H9 (cell line): ENCODE results near the gene PPL. TPM values are rescaled to one million over a fixed set of nuclear protein-coding genes. Genes with fewer than 3 reads are reported as not detected.

ENCODE experiments used
- DNase-seq: peaks from one replicate; pipeline ENCODE4 v3.0.0-alpha.2; 2017
- H2AFZ ChIP-seq: one replicate; pipeline ENCODE4 v1.6.1; 2013; ENCODE audit warnings: mild to moderate bottlenecking, low read length, control low read depth, moderate library complexity
- H2AK5ac ChIP-seq: 2 replicates; pipeline ENCODE4 v1.6.1; 2013; ENCODE audit warnings: low read length, control low read depth, mixed read lengths; ENCODE audit not compliant: insufficient read length
- H2BK120ac ChIP-seq: one replicate; pipeline ENCODE4 v1.6.1; 2013; ENCODE audit warnings: low read depth, mild to moderate bottlenecking, low read length, control low read depth, inconsistent platforms; ENCODE audit not compliant: poor library complexity, severe bottlenecking
- H2BK12ac ChIP-seq: 2 replicates; pipeline ENCODE4 v1.6.1; 2013; ENCODE audit warnings: low read length, control low read depth, mixed read lengths, low read depth; ENCODE audit not compliant: insufficient read length
- H2BK15ac ChIP-seq: 2 replicates; pipeline ENCODE4 v1.6.1; 2013; ENCODE audit warnings: low read depth, low read length, control low read depth
- H2BK20ac ChIP-seq: one replicate; pipeline ENCODE4 v1.6.1; 2013; ENCODE audit warnings: low read depth, mild to moderate bottlenecking, low read length, control low read depth, inconsistent platforms; ENCODE audit not compliant: poor library complexity, severe bottlenecking
- H2BK5ac ChIP-seq: 2 replicates; pipeline ENCODE4 v1.6.1; 2013; ENCODE audit warnings: low read length, control low read depth, mixed read lengths; ENCODE audit not compliant: insufficient read length
- H3K14ac ChIP-seq: 2 replicates; pipeline ENCODE4 v1.6.1; 2013; ENCODE audit warnings: low read length, control low read depth; ENCODE audit not compliant: insufficient read depth
- H3K18ac ChIP-seq: 2 replicates; pipeline ENCODE4 v1.6.1; 2013; ENCODE audit warnings: low read depth, mild to moderate bottlenecking, mixed read lengths, low read length, control low read depth; ENCODE audit not compliant: insufficient read length
- H3K23ac ChIP-seq: 2 replicates; pipeline ENCODE4 v1.6.1; 2013; ENCODE audit warnings: low read length, control low read depth, mixed read lengths, low read depth; ENCODE audit not compliant: insufficient read length
- H3K23me2 ChIP-seq: 2 replicates; pipeline ENCODE4 v1.6.1; 2013; ENCODE audit warnings: low read depth, mild to moderate bottlenecking, mixed read lengths, low read length, control low read depth; ENCODE audit not compliant: insufficient read length, poor library complexity, severe bottlenecking
- H3K27ac ChIP-seq: 2 replicates; pipeline ENCODE4 v1.5.1; 2013; ENCODE audit warnings: low read length, control low read depth, mixed read lengths, low read depth; ENCODE audit not compliant: insufficient read length
- H3K27me3 ChIP-seq: 2 replicates; pipeline ENCODE4 v1.6.1; 2013; ENCODE audit warnings: low read length, control low read depth, inconsistent platforms; ENCODE audit not compliant: insufficient read depth
- H3K4ac ChIP-seq: 2 replicates; pipeline ENCODE4 v1.6.1; 2013; ENCODE audit warnings: low read depth, mild to moderate bottlenecking, control low read depth, inconsistent platforms, low read length, moderate library complexity
- H3K4me1 ChIP-seq: 2 replicates; pipeline ENCODE4 v1.6.1; 2013; ENCODE audit warnings: low read length, control low read depth, inconsistent platforms; ENCODE audit not compliant: insufficient read depth
- H3K4me2 ChIP-seq: 2 replicates; pipeline ENCODE4 v1.6.1; 2013; ENCODE audit warnings: low read length, control low read depth, mixed read lengths; ENCODE audit not compliant: insufficient read length, insufficient read depth
- H3K56ac ChIP-seq: 2 replicates; pipeline ENCODE4 v1.6.1; 2013; ENCODE audit warnings: low read depth, mild to moderate bottlenecking, mixed read lengths, low read length, control low read depth; ENCODE audit not compliant: insufficient read length
- H3K79me1 ChIP-seq: 2 replicates; pipeline ENCODE4 v1.6.1; 2013; ENCODE audit warnings: low read depth, mild to moderate bottlenecking, moderate library complexity, low read length, control low read depth, inconsistent platforms; ENCODE audit not compliant: insufficient read depth, poor library complexity, severe bottlenecking
- H3K79me2 ChIP-seq: 2 replicates; pipeline ENCODE4 v1.6.1; 2013; ENCODE audit warnings: low read length, control low read depth, inconsistent platforms; ENCODE audit not compliant: insufficient read depth
- H3K9ac ChIP-seq: 2 replicates; pipeline ENCODE4 v1.6.1; 2013; ENCODE audit warnings: low read length, control low read depth, mixed read lengths; ENCODE audit not compliant: insufficient read length; ENCODE audit errors: extremely low read depth
- H3K9me3 ChIP-seq: one replicate; pipeline ENCODE4 v1.6.1; 2013; ENCODE audit warnings: low read depth, low read length, inconsistent platforms; ENCODE audit not compliant: control insufficient read depth
- H3T11ph ChIP-seq: one replicate; pipeline ENCODE4 v1.6.1; 2013; ENCODE audit warnings: mild to moderate bottlenecking, low read length, control low read depth, inconsistent platforms
- H4K20me1 ChIP-seq: one replicate; pipeline ENCODE4 v1.6.1; 2013; ENCODE audit not compliant: control insufficient read depth, insufficient read length, insufficient read depth
- H4K5ac ChIP-seq: 2 replicates; pipeline ENCODE4 v1.6.1; 2013; ENCODE audit warnings: low read depth, mild to moderate bottlenecking, mixed read lengths, low read length, control low read depth; ENCODE audit not compliant: insufficient read length
- H4K8ac ChIP-seq: replicated peaks from 2 replicates; pipeline ENCODE4 v1.6.1; 2013; ENCODE audit warnings: low read length, control low read depth, mixed read lengths, low read depth; ENCODE audit not compliant: insufficient read length
- H4K91ac ChIP-seq: 2 replicates; pipeline ENCODE4 v1.6.1; 2013; ENCODE audit warnings: low read depth, mild to moderate bottlenecking, moderate library complexity, mixed read lengths, low read length, control low read depth; ENCODE audit not compliant: insufficient read length
- H3K27ac Mint-ChIP-seq, 3 experiments: 2 replicates in 2 of 3; 3 replicates in 1 of 3; pipeline ENCODE4 v1.8.0; 2020 to 2021; ENCODE audit warnings: mixed read lengths in 3 of 3, mild to moderate bottlenecking in 1 of 3, moderate library complexity in 1 of 3
- H3K27me3 Mint-ChIP-seq: 2 replicates; pipeline ENCODE4 v1.8.0; 2021; ENCODE audit warnings: low read depth, mild to moderate bottlenecking, moderate library complexity, mixed read lengths
- H3K36me3 Mint-ChIP-seq, 3 experiments: 2 replicates in 2 of 3; 3 replicates in 1 of 3; pipeline ENCODE4 v1.8.0; 2020 to 2021; ENCODE audit warnings: low read depth in 3 of 3, mixed read lengths in 3 of 3; ENCODE audit not compliant: insufficient read depth in 1 of 3
- H3K4me1 Mint-ChIP-seq, 2 experiments: 2 replicates each; pipeline ENCODE4 v1.8.0; 2020; ENCODE audit warnings: mixed read lengths in 2 of 2
- H3K4me3 Mint-ChIP-seq, 2 experiments: 2 replicates in 1 of 2; 3 replicates in 1 of 2; pipeline ENCODE4 v1.8.0; 2020 to 2021; ENCODE audit warnings: mild to moderate bottlenecking in 2 of 2, mixed read lengths in 2 of 2, moderate library complexity in 1 of 2
- H3K9me3 Mint-ChIP-seq, 2 experiments: 2 replicates in 1 of 2; 3 replicates in 1 of 2; pipeline ENCODE4 v1.8.0; 2020; ENCODE audit warnings: mild to moderate bottlenecking in 2 of 2, mixed read lengths in 2 of 2, moderate library complexity in 1 of 2
- WGBS: extraction: QIAGEN DNeasy Blood & Tissue Kit; methylation state at CpG from one replicate; pipeline ENCODE4 v1.1.7; 2013; ENCODE audit warnings: missing lambda C conversion rate, low lambda C conversion rate, mixed read lengths; ENCODE audit not compliant: insufficient read length; ENCODE audit errors: extremely low coverage; 5-methylcytosine and 5-hydroxymethylcytosine counted together
- total RNA-seq: library from RNA; stranded (reverse); gene quantifications from 2 replicates; pipeline ENCODE4 v1.2.1, GENCODE V29; 2021
- TF ChIP-seq, protein P1 (sequence below): fragments of 200-600 bp; sonication (generic); conservative IDR thresholded peaks from 3 replicates; pipeline ENCODE4 v1.8.0; 2021; ENCODE audit warnings: antibody characterized with exemption, mild to moderate bottlenecking

Gene PPL
- total RNA-seq, 1 experiment from 2014 or later = 29.2 TPM

DNA sequence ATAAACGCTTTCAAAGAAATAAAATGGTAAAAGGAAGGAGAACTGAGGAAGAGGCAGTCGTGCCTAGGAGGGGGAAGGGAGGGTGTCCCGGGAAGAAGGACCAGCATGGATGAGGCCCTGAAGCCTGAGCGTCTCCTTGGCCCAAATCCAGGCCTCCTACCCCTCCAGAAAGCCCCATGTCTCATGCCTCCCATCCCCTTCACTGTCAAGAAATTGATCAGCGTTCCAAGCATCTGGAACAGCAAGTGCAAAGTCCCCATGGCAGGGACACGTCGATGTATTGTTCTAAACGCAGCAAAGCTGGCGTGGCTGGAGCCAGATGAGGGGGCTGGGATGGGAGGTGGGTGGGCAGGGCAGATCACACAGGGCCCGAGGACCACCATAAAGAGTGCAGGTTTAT is 43.7 kb upstream of the PPL start:
- Mint-ChIP-seq H3K36me3 (no peaks in the 10 kb centered on the region), H3K27ac (peak overlapping the region in 2 of 3 experiments; percentile 50 to 62; a peak in 2 of 7 replicates), H3K4me3 (no peak overlapping the region; a peak in 1 of 5 replicates), H3K27me3 (peaks cover 12% of the 10 kb centered on the region), H3K4me1 (peaks cover 0 to 6% of the 10 kb centered on the region in 2 experiments; a peak in 2 of 4 replicates), H3K9me3 (no peaks in the 10 kb centered on the region; a peak in 1 of 5 replicates)
- TF ChIP-seq, protein P1, sequence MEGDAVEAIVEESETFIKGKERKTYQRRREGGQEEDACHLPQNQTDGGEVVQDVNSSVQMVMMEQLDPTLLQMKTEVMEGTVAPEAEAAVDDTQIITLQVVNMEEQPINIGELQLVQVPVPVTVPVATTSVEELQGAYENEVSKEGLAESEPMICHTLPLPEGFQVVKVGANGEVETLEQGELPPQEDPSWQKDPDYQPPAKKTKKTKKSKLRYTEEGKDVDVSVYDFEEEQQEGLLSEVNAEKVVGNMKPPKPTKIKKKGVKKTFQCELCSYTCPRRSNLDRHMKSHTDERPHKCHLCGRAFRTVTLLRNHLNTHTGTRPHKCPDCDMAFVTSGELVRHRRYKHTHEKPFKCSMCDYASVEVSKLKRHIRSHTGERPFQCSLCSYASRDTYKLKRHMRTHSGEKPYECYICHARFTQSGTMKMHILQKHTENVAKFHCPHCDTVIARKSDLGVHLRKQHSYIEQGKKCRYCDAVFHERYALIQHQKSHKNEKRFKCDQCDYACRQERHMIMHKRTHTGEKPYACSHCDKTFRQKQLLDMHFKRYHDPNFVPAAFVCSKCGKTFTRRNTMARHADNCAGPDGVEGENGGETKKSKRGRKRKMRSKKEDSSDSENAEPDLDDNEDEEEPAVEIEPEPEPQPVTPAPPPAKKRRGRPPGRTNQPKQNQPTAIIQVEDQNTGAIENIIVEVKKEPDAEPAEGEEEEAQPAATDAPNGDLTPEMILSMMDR = no peak
- Histone ChIP-seq H2BK5ac (no peak overlapping the region), H3K18ac (no peak overlapping the region), H3K79me1 (no peaks in the 10 kb centered on the region), H2BK12ac (no peak overlapping the region), H3K4me2 (no peak overlapping the region), H3K9ac (no peak overlapping the region), H3K9me3 (no peaks in the 10 kb centered on the region), H3K14ac (no peak overlapping the region), H3K23me2 (no peaks in the 10 kb centered on the region), H3K4me1 (no peaks in the 10 kb centered on the region), H3K4ac (no peak overlapping the region), H3T11ph (no peak overlapping the region), H3K79me2 (no peaks in the 10 kb centered on the region), H2AFZ (no peak overlapping the region), H3K23ac (no peak overlapping the region), H4K20me1 (no peaks in the 10 kb centered on the region), H2BK20ac (no peak overlapping the region), H4K8ac (no peak overlapping the region), H4K5ac (no peak overlapping the region), H3K27ac (no peak overlapping the region), H2BK120ac (no peak overlapping the region), H3K27me3 (no peaks in the 10 kb centered on the region), H2BK15ac (no peak overlapping the region), H4K91ac (no peak overlapping the region), H3K56ac (no peak overlapping the region), H2AK5ac (no peak overlapping the region)
- WGBS = no CpG with 5 or more reads among the region's 10 CpGs
- no peak for DNase-seq
